Large intestine (tissue), 3 donors: ENCODE measurements around the gene DPAGT1. TPM values are rescaled to one million over a fixed set of nuclear protein-coding genes. Genes with fewer than 3 reads are reported as not detected.
"Not testable (repeated sequence)": the region's sequence is repeated elsewhere in the genome, so short reads cannot be mapped to it uniquely, and the experiment has no call there.

Source experiments
- DNase-seq, 2 donors: peaks; one replicate each; pipeline versions ENCODE4 v3.0.0 to v3.0.0-alpha.2; 2013
- H3K27ac ChIP-seq: one replicate; pipeline ENCODE4 v1.5.1; 2013; ENCODE audit warnings: low read length
- H3K27me3 ChIP-seq: 2 replicates; pipeline ENCODE4 v1.6.1; 2013; ENCODE audit warnings: low read length; ENCODE audit not compliant: control insufficient read depth, insufficient read depth
- H3K36me3 ChIP-seq: 2 replicates; pipeline ENCODE4 v1.6.1; 2013; ENCODE audit warnings: low read length; ENCODE audit not compliant: control insufficient read depth, insufficient read depth
- H3K4me1 ChIP-seq: one replicate; pipeline ENCODE4 v1.6.1; 2013; ENCODE audit warnings: low read length; ENCODE audit not compliant: control insufficient read depth, insufficient read depth
- H3K4me3 ChIP-seq: one replicate; pipeline ENCODE4 v1.5.1; 2013; ENCODE audit warnings: low read length
- H3K9me3 ChIP-seq: one replicate; pipeline ENCODE4 v1.6.1; 2013; ENCODE audit warnings: mild to moderate bottlenecking, low read depth, low read length, moderate library complexity; ENCODE audit not compliant: control insufficient read depth
- WGBS: methylation state at CpG from one replicate; pipeline ENCODE4 v1.1.5; 2013; ENCODE audit warnings: low lambda C conversion rate; ENCODE audit not compliant: insufficient coverage; 5-methylcytosine and 5-hydroxymethylcytosine counted together
- polyA plus RNA-seq: library from polyadenylated mRNA; unstranded; fragments of 120-200 nt; gene quantifications from one replicate; pipeline ENCODE4 v1.2.1, GENCODE V29; 2013

DPAGT1 gene
- polyA plus RNA-seq, 1 donor = 51.1 TPM

DNA sequence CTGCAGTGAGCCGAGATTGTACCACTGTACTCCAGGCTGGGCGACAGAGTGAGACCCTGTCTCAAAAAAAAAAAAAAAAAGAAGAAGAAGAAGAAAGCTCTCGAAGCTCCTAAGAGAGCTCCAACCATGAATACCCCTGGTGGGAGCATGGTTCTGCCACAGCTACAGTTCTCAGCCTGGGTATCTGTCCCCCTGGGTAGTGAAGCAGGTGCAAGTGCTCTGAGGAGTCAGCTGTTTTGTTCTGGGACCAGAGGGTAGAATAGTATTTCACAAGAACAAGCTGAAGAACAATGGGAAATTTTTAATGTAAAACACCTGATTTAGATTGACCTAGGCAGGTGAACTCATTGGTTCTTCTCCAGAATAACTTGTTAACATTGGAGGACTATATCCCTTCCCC is 40.4 kb downstream of the DPAGT1 start:
- Histone ChIP-seq H3K27me3 (no peaks in the 10 kb centered on the region), H3K9me3 (no peaks in the 10 kb centered on the region), H3K36me3 (no peaks in the 10 kb centered on the region), H3K27ac (no peak overlapping the region), H3K4me3 (no peak overlapping the region), H3K4me1 (no peaks in the 10 kb centered on the region)
- no CpG with 5 or more reads among the region's 3 CpGs for WGBS
- DNase-seq = no peak

DNA sequence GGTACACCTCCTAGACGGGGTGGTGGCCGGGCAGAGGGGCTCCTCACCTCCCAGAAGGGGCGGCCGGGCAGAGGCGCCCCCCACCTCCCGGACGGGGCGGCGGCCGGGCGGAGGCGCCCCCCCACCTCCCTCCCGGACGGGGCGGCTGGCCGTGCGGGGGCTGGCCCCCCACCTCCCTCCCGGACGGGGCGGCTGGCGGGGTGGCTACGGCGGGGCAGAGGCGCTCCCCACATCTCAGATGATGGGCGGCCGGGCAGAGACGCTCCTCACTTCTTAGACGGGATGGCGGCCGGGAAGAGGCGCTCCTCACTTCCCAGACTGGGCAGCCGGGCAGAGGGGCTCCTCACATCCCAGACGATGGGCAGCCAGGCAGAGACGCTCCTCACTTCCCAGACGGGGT is 42.5 kb downstream of the DPAGT1 start:
- H3K27ac ChIP-seq, H3K4me1 ChIP-seq, H3K27me3 ChIP-seq, H3K9me3 ChIP-seq, H3K4me3 ChIP-seq, DNase-seq: not testable (repeated sequence)
- no CpG with 5 or more reads among the region's 35 CpGs for WGBS
- peaks cover 14% of the 10 kb centered on the region for H3K36me3 ChIP-seq

DNA sequence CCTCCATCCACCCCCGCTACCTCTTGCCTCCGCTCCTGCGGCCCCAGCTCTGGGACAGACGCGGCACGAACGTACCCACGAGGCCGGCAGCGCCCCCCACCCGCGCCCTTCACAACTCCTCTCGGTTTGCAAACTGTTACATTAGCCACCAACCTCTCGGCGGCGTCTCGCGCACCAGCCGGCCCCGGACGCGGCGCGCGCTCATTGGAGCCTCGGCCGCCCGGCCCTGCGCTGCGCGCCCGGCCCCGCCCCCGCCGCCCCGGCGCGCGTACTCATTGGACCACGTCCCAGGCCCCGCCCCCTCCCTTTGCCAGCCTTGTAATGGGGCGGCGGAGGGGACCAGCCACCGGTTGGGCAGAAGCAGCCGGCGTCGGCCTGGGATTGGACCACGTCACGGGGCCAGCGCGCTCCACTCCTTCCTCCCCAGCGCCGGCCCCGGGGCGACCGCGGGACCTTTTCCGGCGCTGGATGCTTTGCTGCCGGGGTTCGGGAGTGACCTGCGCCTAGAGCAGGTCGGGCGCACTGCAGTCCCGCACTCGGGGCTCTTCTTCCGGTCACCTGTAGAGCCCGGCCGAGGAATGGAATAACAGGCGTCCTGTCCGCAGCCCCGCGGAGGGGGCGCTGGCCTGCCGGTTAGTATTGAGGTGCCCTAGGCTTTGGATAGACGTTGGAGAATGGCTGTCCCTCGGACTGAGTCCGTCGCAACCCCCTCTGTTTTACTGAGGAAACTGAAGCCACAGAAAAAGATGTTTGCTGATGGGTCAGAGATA is 44.5 kb downstream of the DPAGT1 start, which contains the start of gene HYOU1:
Gene HYOU1 (minus strand): TSS at position 206 of the 770 bp plus-strand sequence. CDS start 1,045 bp downstream, outside the sequence.
- Histone ChIP-seq H3K4me3 (peak within 1 kb of the TSS; percentile 90), H3K36me3 (peaks cover 33% of the 10 kb centered on the region), H3K27ac (peak within 1 kb of the TSS; percentile 82), H3K4me1 (peaks cover 7% of the 10 kb centered on the region), H3K27me3 (no peaks in the 10 kb centered on the region), H3K9me3 (no peaks in the 10 kb centered on the region)
- no CpG with 5 or more reads among the region's 79 CpGs for WGBS
- DNase-seq = peak; percentile 96 to 99

DNA sequence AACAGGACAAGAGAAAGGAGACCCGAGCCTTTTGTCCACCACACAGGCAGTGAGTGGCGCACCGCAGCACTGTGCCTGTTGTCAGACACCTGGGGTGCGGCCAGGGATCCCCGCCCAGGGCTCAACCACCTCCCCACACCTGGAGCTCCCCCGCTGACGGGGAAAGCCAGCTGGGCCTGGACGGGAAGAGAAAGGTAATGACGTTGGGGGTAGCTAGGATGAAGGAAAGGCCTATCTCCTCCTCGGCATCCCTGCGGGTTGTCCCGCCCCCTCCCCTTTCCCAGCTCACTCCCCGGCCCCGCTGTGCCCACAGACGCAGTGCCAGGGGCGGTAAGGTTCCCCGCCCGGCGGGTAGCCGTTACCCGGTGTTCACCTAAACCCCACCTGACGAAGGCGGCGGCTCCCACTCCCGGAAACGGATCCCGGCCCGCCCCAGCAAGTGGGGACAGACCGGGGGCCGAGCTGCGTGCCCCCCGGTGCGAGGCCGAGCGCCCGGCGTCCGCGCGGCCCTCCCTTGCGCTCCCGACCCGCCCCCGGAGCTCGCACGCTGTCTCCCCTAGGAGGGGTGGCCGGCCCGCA is 45.1 kb downstream of the DPAGT1 start:
- Histone ChIP-seq H3K9me3 (no peaks in the 10 kb centered on the region), H3K4me3 (peak overlapping the region; percentile 90), H3K27ac (peak overlapping the region; percentile 82), H3K4me1 (peaks cover 7% of the 10 kb centered on the region), H3K27me3 (no peaks in the 10 kb centered on the region), H3K36me3 (peaks cover 40% of the 10 kb centered on the region)
- DNase-seq = peak in 1 of 2 donors; percentile 62
- no CpG with 5 or more reads among the region's 48 CpGs for WGBS

DNA sequence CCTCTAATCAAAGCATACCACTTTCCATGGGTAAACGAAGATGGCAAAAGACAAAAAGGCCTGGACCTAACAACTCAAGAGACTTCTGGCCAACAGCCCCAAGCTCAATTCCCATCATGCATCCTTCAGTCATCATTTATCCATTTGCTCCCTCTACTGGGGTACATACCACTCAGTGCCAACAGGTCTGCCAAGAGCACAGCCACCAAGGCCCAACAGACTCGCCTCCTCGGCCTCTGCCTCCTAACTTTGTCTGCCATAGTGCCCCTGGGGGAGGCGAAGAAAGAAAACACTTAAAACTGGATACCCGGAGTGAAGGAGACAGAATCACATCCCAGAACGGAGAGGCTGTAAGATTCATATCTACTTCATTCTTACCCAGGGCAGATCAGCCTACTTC is 45.8 kb downstream of the DPAGT1 start:
- no CpG with 5 or more reads among the region's 6 CpGs for WGBS
- Histone ChIP-seq H3K4me1 (peaks cover 7% of the 10 kb centered on the region), H3K9me3 (no peaks in the 10 kb centered on the region), H3K4me3 (peak overlapping the region; percentile 90), H3K36me3 (peaks cover 46% of the 10 kb centered on the region), H3K27ac (peak overlapping the region; percentile 82), H3K27me3 (no peaks in the 10 kb centered on the region)
- DNase-seq = no peak

DNA sequence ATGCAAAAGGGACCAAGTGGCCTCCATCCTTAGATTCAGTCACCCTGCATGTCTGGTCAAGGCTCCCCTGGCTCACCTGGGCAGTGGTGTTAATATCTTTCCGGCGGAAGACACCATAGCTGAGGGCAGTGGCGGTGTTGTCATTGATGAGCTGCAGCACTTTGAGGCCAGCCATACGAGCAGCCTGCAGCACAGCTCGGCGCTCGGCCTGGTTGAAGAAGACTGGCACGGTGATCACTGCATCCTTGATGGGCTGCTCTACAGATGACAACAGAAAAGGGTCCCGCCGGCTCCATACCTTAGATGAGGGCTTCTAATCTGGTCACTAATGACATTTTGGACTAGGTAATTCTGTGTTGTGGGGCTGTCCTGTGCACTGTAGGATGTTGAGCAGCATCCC is 47.2 kb downstream of the DPAGT1 start:
- no peak overlapping the region for H3K4me3 ChIP-seq
- H3K4me1 ChIP-seq = peaks cover 7% of the 10 kb centered on the region
- no peaks in the 10 kb centered on the region for H3K27me3 ChIP-seq
- peaks cover 59% of the 10 kb centered on the region for H3K36me3 ChIP-seq
- no peaks in the 10 kb centered on the region for H3K9me3 ChIP-seq
- no CpG with 5 or more reads among the region's 10 CpGs for WGBS
- no peak for DNase-seq
- H3K27ac ChIP-seq = no peak overlapping the region

DNA sequence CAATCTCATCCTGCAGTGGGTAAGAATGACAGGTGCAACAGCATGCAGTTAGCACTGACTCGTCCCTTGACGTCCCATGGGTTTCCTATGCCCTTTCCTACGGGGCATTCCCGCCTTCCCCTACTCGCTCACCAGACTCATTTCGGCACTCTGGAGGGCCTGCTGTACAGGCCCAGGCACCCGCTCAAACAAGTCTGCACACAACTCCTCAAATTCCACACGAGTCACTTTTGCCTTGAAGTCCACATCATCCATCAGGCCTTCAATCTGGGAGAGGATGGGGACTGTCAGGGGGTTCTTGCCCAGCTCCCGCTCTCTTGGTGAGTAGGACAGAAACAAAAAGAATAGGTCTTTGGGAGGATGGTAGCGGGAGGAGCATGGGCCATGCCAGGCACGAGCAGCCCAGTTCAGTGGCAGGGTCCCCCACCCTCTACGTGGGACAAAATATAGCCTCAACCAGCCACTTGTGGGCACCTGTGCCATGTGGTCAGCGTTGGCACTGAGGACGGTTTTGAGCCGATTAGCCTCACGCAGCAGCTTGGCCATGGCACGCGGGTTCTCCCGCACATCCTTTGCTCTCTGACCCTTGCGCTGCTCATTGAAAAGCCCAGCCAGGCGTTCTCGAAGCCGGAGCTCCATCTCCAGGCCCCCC is 49.4 kb downstream of the DPAGT1 start:
- peaks cover 80% of the 10 kb centered on the region for H3K36me3 ChIP-seq
- H3K4me1 ChIP-seq = peaks cover 7% of the 10 kb centered on the region
- no CpG with 5 or more reads among the region's 23 CpGs for WGBS
- no peaks in the 10 kb centered on the region for H3K9me3 ChIP-seq
- no peak overlapping the region for H3K27ac ChIP-seq
- no peaks in the 10 kb centered on the region for H3K27me3 ChIP-seq
- H3K4me3 ChIP-seq = no peak overlapping the region
- no peak for DNase-seq

DNA sequence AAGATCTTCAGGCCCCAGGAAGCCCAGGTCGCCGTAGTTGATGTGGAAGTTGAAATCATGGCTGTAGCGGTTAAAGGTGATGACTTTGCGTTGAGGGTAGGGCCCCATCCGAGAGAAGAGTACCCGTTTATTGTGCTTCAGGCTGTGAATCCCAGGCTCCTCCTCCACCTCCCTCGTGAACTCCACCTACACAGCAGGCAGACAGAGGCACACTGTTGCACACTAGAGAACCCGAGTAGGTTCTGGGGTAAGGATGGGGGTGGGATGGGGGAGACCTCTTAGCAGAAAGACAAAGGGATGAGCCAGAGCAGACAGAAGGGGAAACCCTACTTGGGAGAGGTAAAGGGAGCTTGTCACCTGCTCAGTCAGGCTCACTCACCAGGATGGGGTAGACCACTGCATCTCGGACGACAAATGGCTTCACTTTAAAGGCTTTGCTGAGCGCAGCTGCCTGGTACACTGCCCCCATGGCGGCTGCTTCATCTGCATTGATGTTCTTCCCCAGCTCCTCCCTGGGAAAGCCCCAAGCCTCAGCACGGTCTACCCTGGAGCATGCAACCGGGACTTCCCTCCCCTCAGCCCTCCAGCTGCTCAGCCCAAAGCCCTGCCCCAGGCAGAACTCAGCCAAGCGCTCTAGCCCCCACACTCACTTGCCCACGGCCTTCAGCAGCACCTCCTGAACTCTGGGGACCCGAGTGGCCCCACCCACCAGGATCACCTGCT is 50.1 kb downstream of the DPAGT1 start:
- Histone ChIP-seq H3K4me1 (peaks cover 7% of the 10 kb centered on the region), H3K9me3 (no peaks in the 10 kb centered on the region), H3K36me3 (peaks cover 86% of the 10 kb centered on the region), H3K27me3 (no peaks in the 10 kb centered on the region), H3K4me3 (no peak overlapping the region), H3K27ac (no peak overlapping the region)
- DNase-seq = no peak
- no CpG with 5 or more reads among the region's 17 CpGs for WGBS

DNA sequence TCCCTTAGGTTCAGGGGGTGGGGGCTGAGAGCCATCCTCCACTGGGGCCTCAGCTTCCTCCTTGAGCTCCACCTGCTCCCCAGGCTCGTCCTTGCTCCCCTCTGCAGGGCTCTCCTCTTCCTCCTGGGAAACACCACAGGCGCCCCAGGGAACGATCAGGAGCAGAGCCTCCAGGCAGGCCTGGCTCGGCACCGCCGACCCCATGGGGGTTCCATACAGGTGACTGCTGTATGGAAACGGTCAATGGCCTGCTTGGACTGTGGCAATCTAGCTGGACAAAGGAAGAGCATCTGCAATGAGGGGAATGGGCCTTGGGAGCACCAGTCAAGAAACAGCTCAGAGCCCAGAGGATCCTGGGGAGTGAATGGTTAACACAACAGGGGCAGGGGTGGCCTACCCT is 52.6 kb downstream of the DPAGT1 start:
- Histone ChIP-seq H3K9me3 (no peaks in the 10 kb centered on the region), H3K4me3 (no peak overlapping the region), H3K27ac (no peak overlapping the region), H3K27me3 (no peaks in the 10 kb centered on the region), H3K36me3 (peaks cover 89% of the 10 kb centered on the region), H3K4me1 (no peaks in the 10 kb centered on the region)
- no CpG with 5 or more reads among the region's 7 CpGs for WGBS
- no peak for DNase-seq

DNA sequence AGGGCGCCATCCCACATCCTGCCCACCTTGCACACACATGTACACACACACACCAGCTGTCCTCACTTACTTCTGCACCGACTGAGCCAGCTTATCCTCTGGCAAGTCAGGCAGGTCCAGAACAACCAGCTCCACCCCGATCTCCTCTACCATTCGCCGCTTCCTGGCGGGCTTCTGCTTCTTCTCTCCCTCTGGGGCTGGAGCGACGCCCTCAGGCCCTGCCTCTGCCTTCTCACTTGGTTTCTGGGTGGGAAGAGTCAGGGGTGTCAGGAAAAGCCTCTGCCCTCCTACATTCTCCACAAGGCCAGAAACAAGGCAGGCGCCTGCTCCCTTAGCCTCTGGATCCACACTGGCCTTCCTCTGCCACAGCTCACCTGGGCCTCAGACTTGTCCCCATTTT is 53.0 kb downstream of the DPAGT1 start:
- Histone ChIP-seq H3K27me3 (no peaks in the 10 kb centered on the region), H3K9me3 (no peaks in the 10 kb centered on the region), H3K4me3 (no peak overlapping the region), H3K4me1 (no peaks in the 10 kb centered on the region), H3K27ac (no peak overlapping the region), H3K36me3 (peaks cover 85% of the 10 kb centered on the region)
- 100% methylated on average over 1 of the region's 9 CpGs for WGBS
- DNase-seq = no peak
